HL-60 (cell line): ENCODE measurements around the gene RPSA.
A peak's percentile ranks its signal among the peaks of the same experiment; 100 is the strongest.

ENCODE experiments used
- DNase-seq, 2 experiments: peaks; one replicate each; pipeline ENCODE4 v3.0.0-alpha.2; 2010 to 2020; ENCODE audit warnings: low read depth in 1 of 2, low spot score in 1 of 2
- H3K27ac ChIP-seq: fragments of 250-450 bp; sonication (Bioruptor Pico); replicated peaks from 2 replicates; pipeline ENCODE4 v1.5.1; 2020; ENCODE audit warnings: mild to moderate bottlenecking, moderate library complexity
- H3K27me3 ChIP-seq: fragments of 250-450 bp; sonication (Bioruptor Pico); 2 replicates; pipeline ENCODE4 v1.5.1; 2021; ENCODE audit warnings: mild to moderate bottlenecking, moderate library complexity; ENCODE audit not compliant: insufficient read depth, poor library complexity, severe bottlenecking
- H3K4me3 ChIP-seq: replicated peaks from 2 replicates; pipeline ENCODE4 v1.5.1; 2011; ENCODE audit warnings: mild to moderate bottlenecking, control low read depth, low read length; ENCODE audit not compliant: insufficient read depth
- CTCF ChIP-seq: IDR thresholded peaks from one replicate; pipeline ENCODE4 v1.5.1; 2011; ENCODE audit warnings: low read length, control low read depth, inconsistent platforms; ENCODE audit not compliant: insufficient read depth
- GABPA ChIP-seq: IDR thresholded peaks from 2 replicates; pipeline ENCODE4 v1.6.1; 2012; ENCODE audit warnings: low read depth
- POLR2AphosphoS5 ChIP-seq: IDR thresholded peaks from 2 replicates; pipeline ENCODE4 v1.6.1; 2012; ENCODE audit warnings: low read depth
- SPI1 ChIP-seq: IDR thresholded peaks from 2 replicates; pipeline ENCODE4 v1.6.1; 2012; ENCODE audit warnings: low read depth, mild to moderate bottlenecking, borderline replicate concordance
- TF ChIP-seq, protein P1 (sequence below): IDR thresholded peaks from 2 replicates; pipeline ENCODE4 v1.6.1; 2012; ENCODE audit warnings: low read depth; ENCODE audit not compliant: insufficient replicate concordance

The RPSA gene

DNA sequence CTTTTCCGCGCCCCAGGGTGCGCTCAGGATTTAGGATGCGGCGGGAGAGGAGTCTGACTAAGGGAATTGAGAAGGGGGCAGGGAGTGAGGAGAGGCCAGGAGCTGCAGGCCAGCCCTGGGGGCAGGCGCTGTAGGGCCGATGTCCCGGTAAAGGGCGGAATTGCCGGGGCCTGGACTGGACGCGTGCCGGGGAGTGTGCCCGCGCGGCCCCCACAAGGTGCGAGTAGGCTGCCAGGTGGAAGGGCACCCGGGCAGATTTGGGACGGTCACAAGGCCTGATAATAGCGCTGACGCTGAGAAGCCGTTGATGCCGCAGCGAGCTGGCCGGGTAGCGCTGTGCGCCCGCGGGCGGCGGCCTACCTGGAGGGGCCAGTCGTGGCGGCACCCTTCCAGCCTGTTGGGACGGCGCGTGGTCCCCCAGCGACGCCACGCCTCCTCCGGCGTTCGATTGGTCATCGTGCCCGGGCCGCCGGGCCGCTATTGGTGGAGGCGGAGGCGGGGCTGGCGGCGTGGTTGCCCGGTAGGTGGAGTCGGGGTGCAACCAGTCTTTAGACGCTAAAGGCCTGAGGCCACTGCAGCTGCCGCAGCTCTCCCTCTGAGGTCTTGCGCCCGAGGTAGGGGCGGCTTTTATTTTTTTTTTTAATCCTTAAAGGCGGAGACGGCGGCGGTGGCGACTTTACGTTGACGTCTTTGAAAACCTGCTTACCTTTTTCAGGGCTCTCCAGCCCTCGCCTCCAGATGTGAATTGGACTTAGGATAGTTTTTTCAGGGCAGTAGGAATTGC is 22.4 kb upstream of the RPSA start:
- DNase-seq = peak; percentile 78 to 97
- TF ChIP-seq CTCF = no peak
- TF ChIP-seq, protein P1, sequence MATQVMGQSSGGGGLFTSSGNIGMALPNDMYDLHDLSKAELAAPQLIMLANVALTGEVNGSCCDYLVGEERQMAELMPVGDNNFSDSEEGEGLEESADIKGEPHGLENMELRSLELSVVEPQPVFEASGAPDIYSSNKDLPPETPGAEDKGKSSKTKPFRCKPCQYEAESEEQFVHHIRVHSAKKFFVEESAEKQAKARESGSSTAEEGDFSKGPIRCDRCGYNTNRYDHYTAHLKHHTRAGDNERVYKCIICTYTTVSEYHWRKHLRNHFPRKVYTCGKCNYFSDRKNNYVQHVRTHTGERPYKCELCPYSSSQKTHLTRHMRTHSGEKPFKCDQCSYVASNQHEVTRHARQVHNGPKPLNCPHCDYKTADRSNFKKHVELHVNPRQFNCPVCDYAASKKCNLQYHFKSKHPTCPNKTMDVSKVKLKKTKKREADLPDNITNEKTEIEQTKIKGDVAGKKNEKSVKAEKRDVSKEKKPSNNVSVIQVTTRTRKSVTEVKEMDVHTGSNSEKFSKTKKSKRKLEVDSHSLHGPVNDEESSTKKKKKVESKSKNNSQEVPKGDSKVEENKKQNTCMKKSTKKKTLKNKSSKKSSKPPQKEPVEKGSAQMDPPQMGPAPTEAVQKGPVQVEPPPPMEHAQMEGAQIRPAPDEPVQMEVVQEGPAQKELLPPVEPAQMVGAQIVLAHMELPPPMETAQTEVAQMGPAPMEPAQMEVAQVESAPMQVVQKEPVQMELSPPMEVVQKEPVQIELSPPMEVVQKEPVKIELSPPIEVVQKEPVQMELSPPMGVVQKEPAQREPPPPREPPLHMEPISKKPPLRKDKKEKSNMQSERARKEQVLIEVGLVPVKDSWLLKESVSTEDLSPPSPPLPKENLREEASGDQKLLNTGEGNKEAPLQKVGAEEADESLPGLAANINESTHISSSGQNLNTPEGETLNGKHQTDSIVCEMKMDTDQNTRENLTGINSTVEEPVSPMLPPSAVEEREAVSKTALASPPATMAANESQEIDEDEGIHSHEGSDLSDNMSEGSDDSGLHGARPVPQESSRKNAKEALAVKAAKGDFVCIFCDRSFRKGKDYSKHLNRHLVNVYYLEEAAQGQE = no peak
- TF ChIP-seq SPI1 = no peak
- no peak for TF ChIP-seq GABPA
- peak; percentile 60; the same call in 1 of the 2 replicates for TF ChIP-seq POLR2AphosphoS5
- no peaks in the 10 kb centered on the region for H3K27me3 ChIP-seq
- peak overlapping the region; percentile 93 for H3K27ac ChIP-seq
- peak overlapping the region; percentile 96 for H3K4me3 ChIP-seq

DNA sequence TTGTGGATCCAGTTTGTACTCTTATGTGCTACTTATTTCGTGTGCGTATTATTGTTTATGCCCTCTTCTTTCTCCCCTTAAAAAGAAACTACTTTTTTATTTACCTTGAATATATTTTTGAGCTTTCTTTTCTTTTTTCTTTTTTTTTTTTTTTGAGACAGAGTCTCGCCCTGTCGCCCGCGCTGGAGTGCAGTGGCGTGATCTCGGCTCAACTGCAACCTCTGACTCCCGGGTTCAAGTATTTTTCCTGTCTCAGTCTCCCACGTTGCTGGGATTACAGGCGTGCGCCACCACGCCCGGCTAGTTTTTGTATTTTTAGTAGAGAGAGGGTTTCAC is 21.9 kb upstream of the RPSA start:
- TF ChIP-seq SPI1 = no peak
- no peak for TF ChIP-seq POLR2AphosphoS5
- TF ChIP-seq, protein P1 = no peak
- no peak for TF ChIP-seq GABPA
- Histone ChIP-seq H3K27me3 (no peaks in the 10 kb centered on the region), H3K27ac (no peak overlapping the region), H3K4me3 (peak overlapping the region; percentile 96)
- no peak for DNase-seq

DNA sequence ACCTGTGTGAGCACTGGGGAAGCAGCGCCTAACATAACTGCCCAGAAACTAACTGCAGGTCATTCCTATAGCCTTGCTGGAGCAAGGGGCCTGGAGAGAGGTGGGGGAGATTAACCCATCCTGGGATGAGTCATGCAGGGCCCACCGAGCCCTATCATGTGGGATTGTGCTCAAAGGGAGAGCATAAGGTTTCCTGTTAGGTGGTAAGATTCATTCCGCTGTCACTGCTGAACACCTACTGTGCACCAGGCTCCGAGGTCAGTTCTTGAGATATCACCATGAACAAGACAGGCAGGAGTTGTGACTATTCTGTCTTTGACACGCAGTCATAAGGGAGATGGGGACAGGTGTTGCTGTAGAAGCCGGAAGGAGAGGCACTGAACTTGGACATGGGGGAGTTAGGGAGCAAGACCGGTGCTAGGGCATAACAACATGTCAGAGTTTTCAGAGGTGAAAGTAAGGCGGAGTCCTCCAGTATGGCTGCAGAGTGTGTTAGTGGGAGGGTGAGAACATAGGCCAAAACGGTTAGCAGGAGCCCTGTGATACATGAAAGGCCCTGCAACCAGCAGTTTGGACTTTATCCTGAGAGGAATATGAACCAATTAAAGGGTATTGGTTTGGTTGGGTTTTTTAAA is 20.9 kb upstream of the RPSA start:
- TF ChIP-seq POLR2AphosphoS5 = no peak
- no peak for TF ChIP-seq SPI1
- no peak for TF ChIP-seq GABPA
- TF ChIP-seq, protein P1 = no peak
- no peak for TF ChIP-seq CTCF
- Histone ChIP-seq H3K27me3 (no peaks in the 10 kb centered on the region), H3K27ac (no peak overlapping the region), H3K4me3 (no peak overlapping the region)
- no peak for DNase-seq
